NCI-H2171 (cell line): ENCODE measurements around the gene KIF1B.
"Not testable (repeated sequence)": the region's sequence is repeated elsewhere in the genome, so short reads cannot be mapped to it uniquely, and the experiment has no call there.

Source experiments
- DNase-seq: peaks from one replicate; lab custom pipeline; 2025; lab: John Stamatoyannopoulos, UW

The KIF1B gene

DNA sequence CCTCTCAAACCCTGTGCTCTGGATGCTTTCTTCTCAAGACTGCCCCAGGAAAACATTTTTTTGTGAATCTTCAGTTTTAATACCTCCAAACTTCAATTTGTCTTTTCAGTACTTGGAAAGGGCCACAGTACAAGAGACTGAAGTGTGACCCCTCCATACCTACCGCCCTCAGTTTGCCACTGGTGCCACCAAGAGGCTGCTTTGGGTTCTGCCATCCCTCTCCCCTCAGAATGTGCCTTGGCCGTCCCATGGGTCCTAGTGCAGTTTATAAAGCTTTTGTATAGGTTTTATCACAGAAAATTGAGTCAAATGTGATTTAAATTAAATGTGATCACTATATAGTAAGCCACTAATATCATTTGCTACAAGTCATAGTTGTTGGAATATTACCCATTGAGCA, 127.7 kb downstream of the KIF1B start:
- DNase-seq, result no peak

DNA sequence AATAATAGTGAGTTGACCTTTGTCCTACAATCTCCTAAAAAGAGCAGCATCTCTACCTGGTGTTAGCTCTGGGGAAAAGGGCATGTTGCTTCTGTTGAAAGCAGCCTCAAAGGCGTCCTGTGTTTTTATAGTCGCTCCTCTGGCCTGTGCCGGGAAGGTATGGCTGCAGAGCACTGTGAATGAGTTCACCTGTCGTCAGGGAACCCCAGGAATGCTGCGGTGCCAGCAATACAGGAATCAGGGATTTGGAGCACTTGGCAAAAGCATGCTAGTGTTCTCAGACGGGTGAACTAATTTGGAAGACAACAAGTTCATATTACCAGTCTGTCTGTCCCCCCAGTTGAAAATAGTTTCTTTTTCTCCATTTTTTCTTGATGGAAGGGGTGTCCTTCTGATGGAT, 128.2 kb downstream of the KIF1B start:
- DNase-seq, result no peak

GRCh38 chr1:10339036-10339567, 128.7 kb downstream of the KIF1B start:
- DNase-seq, result no peak

- DNase-seq, result no peak
These were observed 129.4 kb downstream of the KIF1B start for GRCh38 chr1:10339815-10340214.

DNA sequence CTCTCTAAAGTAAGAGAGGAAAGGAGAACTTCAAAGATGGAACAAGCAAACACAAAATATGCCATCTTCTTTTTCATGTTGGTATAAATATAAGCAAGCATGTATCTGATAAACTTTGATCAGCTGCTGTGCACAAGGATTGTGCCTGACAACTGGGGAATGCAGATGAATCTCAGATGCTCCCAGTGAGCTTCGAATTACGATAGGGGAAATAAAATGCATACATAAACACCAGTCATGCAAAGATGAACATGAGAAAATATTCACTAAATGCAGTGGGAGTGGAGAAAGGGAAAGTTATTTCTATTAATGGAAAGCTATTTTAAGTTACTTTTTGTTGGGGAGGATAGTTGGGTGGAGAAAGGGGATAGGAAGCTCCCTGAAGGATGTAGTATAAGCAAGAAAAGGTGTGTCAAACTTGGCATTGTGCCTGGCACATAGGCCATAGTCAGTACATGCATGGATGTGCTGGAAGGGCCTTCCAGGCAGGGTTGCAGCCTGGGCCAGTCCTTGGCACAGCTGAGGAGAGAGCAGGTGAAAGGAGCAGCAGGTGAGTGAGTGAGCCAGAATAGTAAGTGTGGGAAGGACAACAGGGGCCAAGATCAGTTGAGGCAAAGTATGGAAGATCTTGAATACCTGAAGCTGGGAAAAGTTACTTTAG, 130.7 kb downstream of the KIF1B start:
- no peak for DNase-seq

DNA sequence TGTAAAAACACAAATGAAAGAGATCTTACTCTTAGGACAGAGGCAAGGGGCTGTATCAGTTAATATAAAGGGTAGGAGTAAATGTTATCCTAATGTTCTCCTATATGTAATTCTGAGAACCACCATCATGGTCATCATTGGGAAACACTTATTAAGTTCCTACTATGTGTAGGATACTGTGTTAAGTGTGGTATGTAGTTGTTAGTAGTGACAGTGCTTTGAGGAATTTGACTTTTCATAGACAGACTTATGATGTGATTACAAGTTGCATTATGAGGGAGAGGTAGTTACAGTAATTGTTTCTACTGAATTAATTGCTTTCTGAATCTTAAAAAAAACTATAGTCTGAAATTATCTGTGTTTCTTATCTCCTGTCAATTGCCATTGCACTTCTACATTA, 136.7 kb downstream of the KIF1B start:
- no peak for DNase-seq

DNA sequence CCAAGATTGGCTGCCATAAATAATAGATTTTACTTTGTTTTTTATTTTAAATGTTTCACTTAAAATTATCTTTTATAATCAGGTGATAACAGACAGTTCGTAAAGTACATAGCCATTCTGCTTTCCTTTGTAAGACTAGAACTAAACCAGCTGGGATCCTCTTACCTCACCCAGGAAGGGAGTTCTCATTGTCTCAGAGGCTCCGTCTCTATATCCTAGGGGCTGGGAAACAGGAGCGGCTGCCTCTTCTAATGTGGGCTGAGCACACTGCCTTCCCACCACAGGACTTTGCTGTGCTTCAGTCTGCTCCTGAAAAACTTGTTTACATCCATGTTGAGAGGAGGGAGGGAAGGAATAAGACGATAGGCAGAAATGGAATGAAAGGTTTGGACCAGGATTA, 142.9 kb downstream of the KIF1B start:
- DNase-seq, result no peak

DNA sequence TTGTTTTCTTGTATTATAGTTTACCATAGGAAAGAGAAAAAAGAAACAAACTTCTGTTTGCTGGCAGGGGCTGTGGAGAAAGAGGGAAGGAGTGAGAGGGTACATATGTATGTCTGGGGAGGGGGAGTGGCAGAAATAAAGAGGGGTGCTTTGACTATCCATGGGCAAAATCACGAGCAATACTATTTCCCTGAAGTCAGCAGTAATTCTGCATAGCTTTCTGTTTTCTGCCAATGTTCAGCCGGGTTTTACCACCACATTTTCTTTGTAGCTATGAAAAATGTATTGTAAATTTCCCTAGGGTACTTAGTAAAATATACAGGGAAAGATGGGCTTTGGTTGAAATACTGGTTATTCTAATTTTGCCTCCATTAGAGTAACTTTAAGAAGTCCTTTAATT, 143.3 kb downstream of the KIF1B start:
- no peak for DNase-seq

DNA sequence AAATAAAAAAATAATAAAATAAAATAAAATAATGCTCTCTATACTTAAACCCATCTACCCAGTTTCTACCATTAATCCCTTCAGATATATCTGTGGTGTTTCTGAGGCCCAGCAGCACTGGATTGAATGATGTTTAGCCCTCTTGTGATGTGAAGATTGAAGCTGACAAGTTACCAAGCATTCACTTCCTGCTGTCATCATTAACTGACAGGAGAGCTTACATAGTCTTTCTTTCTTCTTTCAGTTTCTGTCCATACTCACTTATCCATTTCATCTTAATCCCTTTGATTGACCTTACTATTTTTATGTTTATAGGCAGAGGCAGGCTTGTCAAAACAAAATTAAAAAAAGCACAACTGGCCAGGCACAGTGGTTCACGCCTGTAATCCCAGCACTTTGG, 149.7 kb downstream of the KIF1B start:
- no peak for DNase-seq

GRCh38 chr1:10361515-10361914, 151.1 kb downstream of the KIF1B start:
- DNase-seq, result no peak

DNA sequence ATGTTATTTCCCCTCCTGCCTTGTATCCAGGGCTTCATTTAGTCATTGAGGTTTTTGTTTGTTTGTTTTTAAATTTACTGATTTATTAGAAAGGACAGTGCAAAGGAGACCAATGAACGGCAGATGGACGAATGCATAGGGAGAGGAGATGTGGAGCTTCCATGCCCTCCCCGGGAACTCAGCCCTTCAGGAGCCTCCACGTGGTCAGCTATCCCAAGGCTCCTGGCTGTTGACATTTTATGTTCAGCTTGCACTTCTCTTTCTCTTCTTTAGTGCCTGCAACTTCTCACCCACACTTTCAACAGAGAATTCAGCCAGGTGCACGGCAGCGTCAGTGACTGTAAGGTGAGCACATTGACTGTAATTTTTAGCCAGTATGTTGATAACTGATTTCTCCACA, 157.8 kb downstream of the KIF1B start:
- no peak for DNase-seq

DNA sequence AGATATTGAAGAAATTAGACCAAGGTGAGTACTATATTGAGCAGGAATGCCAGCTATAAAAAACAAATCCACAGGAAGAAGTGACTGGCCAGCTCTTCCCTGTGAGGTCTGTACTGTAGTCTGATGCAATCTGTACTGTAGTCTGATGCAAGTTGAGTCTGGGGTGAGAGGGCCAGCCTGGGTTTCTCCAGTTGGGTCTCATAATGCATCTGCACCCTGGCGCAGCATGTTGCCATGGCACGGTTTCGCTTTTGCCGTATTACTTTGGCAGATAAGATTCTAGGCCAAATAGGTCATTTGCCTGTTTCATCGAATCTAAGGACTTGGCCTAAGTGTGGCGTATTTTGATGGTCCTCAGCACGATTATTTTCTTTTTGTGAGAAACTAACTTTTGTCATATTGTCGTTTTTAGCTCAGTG, 164.1 kb downstream of the KIF1B start:
- no peak for DNase-seq

GRCh38 chr1:10377365-10378029, 167.1 kb downstream of the KIF1B start:
- not testable (repeated sequence) for DNase-seq

- no peak for DNase-seq
These were observed 167.9 kb downstream of the KIF1B start for GRCh38 chr1:10378081-10378841.

GRCh38 chr1:10379101-10379620, 168.8 kb downstream of the KIF1B start:
- DNase-seq, result no peak

GRCh38 chr1:10379676-10380075, 169.3 kb downstream of the KIF1B start:
- DNase-seq, result no peak

DNA sequence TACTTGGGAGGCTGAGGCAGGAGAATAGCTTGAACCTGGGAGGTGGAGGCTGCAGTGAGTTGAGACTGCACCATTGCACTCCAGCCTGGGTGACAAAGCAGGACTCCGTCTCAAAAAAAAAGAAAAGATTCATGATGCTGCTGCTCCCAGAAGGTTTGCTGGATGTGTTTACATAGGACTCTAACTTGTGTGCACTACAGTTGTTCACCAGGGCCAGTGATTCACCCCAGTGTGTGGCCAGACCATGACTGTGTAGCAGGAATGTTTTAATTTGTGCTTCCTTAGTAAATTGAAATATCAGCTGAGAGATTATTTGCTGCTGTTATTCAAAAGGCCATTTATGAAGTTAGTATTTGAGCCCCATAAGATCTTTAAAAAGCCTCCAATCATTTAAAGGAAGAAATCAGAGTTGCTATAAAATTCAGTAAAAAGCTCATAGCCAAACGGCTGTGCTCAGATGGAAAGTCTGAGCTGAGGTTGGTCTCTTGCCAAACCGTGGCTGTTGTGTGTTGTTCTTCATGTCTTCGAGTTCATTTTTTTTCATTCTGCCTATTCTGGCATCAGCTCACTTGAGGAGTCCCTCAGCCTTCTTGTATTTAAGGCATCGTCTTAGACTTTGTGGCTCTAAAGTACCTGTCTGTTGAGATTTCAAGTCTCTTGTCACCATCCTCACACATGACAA, 170.4 kb downstream of the KIF1B start:
- DNase-seq, result no peak

DNA sequence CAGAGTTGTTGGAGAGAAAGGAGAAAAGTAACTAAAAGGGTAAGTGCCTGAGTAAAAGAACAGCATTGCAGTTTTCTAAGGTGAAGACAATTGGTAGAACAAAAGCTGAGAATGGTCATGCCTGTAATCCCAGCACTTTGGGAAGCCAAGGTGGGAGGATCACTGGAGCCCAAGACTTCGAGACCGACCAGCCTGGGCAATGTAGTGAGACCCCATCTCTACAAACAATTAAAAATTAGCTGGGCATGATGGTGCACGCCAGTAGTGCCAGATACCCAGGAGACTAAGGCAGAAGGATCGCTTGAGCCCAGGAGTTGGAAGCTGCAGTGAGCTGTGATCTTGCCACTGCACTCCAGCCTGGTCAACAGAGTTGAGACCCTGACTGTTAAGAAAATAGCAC, 173.3 kb downstream of the KIF1B start:
- DNase-seq, result no peak

DNA sequence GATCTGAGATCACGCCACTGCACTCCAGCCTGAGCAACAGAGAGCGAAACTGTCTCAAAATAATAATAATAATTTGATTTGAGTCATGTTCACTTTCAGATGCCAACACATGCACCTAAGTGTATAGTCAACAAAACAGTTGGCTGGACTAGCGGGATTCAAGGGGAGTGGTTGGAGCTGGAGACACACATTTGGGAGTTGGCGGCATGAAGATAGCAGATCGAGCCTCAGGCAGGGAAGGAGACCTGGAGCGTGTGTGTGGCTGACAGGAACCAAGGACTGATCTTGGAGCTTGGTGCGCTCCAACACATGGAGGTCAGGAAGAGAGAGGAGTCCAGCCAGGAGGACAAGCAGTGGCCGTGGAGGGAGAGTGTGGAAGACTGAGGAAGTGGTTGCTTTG, 173.8 kb downstream of the KIF1B start:
- no peak for DNase-seq

DNA sequence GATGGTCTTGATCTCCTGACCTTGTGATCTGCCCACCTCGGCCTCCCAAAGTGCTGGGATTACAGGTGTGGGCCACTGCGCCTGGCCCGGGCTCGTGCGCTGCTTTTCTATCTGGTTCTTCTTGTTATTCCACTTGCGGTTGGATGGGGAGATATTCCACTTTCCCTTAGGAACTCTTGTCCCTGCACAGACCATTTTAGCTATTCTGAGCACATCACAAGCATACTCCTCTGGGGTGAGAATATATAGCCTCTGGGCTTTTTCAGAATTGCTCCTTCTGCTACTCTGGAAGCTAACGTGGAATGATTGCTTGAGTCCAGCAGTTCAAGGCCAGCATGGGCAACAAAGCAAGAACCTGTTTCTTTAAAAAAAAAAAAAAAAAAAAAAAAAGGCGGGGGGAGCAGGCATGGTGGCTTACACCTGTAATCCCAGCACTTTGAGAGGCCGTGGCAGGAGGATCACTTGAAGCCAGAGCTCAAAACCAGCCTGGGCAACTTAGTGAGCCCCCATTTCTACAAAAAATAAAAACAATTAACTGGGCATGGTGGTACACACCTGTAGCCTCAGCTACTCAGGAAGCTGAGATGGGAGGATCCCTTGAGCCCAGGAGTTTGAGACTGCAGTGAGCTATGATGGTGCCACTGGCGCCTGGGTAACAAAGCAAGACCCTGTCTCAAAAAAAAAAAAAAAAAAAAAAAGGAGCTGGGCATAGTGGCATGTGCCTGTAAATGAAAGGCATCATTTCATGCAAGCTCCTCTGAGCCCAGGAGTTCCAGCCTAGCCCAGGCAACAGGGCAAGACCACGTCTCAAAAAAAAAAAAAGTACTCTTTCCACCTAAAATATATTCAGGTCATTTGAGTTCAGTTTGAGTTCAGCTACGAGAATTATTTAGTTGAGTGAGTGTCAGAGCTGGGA, 176.6 kb downstream of the KIF1B start:
- DNase-seq, result no peak
